ENCODE results near the gene FKBP6.
"Not testable (repeated sequence)": the region's sequence is repeated elsewhere in the genome, so short reads cannot be mapped to it uniquely, and the experiment has no call there.

GRCh38 chr7:73360590-73360989, 32.6 kb downstream of the FKBP6 start:
- not testable (repeated sequence) for TF ChIP-seq CTCF (conservative IDR thresholded peaks at IDR 0.05 in 1 of 2, IDR thresholded peaks at IDR 0.05 in 1 of 2; ENCODE audit: extremely low read depth in 1 of 2, insufficient read depth in 1 of 2, low read depth in 1 of 2, low read length in 2 of 2); EZH2 (IDR thresholded peaks at IDR 0.05; ENCODE audit: borderline replicate concordance, low read length)

Measured in mammary epithelial cell (primary cell).